SJCRH30 (cell line): Measurements from ENCODE around the gene TEX10. TPM values are rescaled to one million over a fixed set of nuclear protein-coding genes. Genes with fewer than 3 reads are reported as not detected.
"Not testable (repeated sequence)": the region's sequence is repeated elsewhere in the genome, so short reads cannot be mapped to it uniquely, and the experiment has no call there.

Source experiments
- DNase-seq, 2 experiments: peaks; one replicate each; pipeline ENCODE4 v3.0.0-alpha.2; 2015 to 2020
- H3K27ac ChIP-seq: fragments of 250-450 bp; sonication (Bioruptor Pico); 2 replicates; pipeline ENCODE4 v1.5.1; 2020; ENCODE audit warnings: mild to moderate bottlenecking, moderate library complexity
- H3K27me3 ChIP-seq: fragments of 250-450 bp; sonication (Bioruptor Pico); 2 replicates; pipeline ENCODE4 v1.5.1; 2020; ENCODE audit warnings: mild to moderate bottlenecking, moderate library complexity
- H3K36me3 ChIP-seq: fragments of 250-450 bp; sonication (Bioruptor Pico); 2 replicates; pipeline ENCODE4 v1.5.1; 2020; ENCODE audit warnings: mild to moderate bottlenecking, moderate library complexity
- H3K4me1 ChIP-seq: fragments of 250-450 bp; sonication (Bioruptor Pico); 2 replicates; pipeline ENCODE4 v1.5.1; 2020; ENCODE audit warnings: mild to moderate bottlenecking, moderate library complexity
- H3K4me3 ChIP-seq: fragments of 250-450 bp; sonication (Bioruptor Pico); 2 replicates; pipeline ENCODE4 v1.5.1; 2020; ENCODE audit warnings: mild to moderate bottlenecking, moderate library complexity
- H3K9me3 ChIP-seq: fragments of 250-450 bp; sonication (Bioruptor Pico); replicated peaks from 2 replicates; pipeline ENCODE4 v1.5.1; 2020; ENCODE audit warnings: mild to moderate bottlenecking, moderate library complexity
- total RNA-seq: library from RNA; depleted of rRNA; stranded (reverse); fragments of >200 nt; shearing (Covaris generic); gene quantifications from 2 replicates; pipeline ENCODE4 v1.2.3, GENCODE V29; 2014

TEX10 gene
- total RNA-seq, 1 experiment from 2014 or later, result 101 TPM

DNA sequence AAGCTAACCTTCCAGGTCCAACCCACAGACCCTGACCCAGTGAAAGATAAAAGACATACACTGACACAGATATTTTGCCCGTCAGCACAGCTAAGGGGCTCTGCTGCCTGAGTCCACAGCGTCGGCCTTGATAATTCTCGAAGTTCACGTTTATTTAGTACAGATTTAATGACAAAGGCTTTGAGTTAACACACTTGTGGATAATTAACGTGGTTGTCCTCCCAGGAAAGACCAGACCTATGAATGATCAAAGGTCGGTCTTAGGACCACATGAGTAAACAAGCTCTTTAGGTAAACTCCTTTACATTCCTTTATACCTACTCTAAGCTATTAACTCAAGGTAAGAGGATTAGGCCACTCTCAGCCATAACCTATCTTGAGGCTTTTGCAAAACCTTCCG lies 11.3 kb upstream of the TEX10 start:
- no peak for DNase-seq
- no peaks in the 10 kb centered on the region for H3K27me3 ChIP-seq
- H3K36me3 ChIP-seq, result no peaks in the 10 kb centered on the region
- no peak overlapping the region for H3K27ac ChIP-seq
- no peaks in the 10 kb centered on the region; the same call in 1 of the 2 replicates for H3K9me3 ChIP-seq
- H3K4me1 ChIP-seq, result no peaks in the 10 kb centered on the region
- H3K4me3 ChIP-seq, result no peak overlapping the region

DNA sequence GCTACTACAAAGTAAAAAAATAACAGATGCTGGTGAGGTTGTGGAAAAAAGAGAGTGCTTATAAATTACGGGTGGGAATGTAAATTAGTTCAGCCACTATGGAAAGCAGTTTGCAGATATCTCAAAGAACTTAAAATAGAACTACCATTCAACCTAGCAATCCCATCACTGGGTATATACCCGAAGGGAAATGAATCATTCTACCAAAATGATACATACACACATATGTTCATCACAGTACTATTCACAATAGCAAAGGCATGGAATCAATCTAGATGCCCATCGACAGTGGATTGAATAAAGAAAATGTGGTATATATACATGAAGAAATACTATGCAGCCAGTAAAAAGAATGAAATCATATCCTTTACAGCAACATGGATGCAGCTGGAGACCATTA lies 6.3 kb upstream of the TEX10 start:
- H3K4me3 ChIP-seq, result no peak overlapping the region
- H3K9me3 ChIP-seq, result no peaks in the 10 kb centered on the region; the same call in 1 of the 2 replicates
- no peaks in the 10 kb centered on the region for H3K36me3 ChIP-seq
- DNase-seq, result no peak
- H3K27me3 ChIP-seq, result no peaks in the 10 kb centered on the region
- H3K4me1 ChIP-seq, result no peaks in the 10 kb centered on the region
- H3K27ac ChIP-seq, result no peak overlapping the region

DNA sequence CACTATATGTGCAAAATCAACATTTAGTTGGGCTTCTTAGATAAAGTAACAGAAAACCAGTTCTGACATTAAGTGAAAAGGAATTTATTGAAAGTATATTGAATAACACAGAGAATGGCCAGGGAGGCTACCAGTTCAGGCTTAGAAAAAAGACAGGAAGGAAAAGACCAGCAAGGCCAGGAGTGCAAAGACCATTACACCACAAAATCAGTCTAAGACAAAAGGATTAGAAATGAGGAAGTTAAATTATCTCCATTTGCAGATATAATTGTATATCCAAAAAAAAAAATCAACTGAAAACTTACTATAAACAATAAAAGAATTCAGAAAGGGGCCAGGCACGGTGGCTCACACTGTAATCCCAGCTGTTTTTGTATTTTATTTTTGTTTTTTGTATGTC lies 4.8 kb upstream of the TEX10 start:
- no peak overlapping the region for H3K4me3 ChIP-seq
- no peak overlapping the region for H3K27ac ChIP-seq
- H3K27me3 ChIP-seq, result no peaks in the 10 kb centered on the region
- H3K9me3 ChIP-seq, result 0 out of 2 replicates have a peak, but pooled peaks cover 3% of the 10 kb centered on the region
- H3K36me3 ChIP-seq, result no peaks in the 10 kb centered on the region
- H3K4me1 ChIP-seq, result no peaks in the 10 kb centered on the region
- no peak for DNase-seq

DNA sequence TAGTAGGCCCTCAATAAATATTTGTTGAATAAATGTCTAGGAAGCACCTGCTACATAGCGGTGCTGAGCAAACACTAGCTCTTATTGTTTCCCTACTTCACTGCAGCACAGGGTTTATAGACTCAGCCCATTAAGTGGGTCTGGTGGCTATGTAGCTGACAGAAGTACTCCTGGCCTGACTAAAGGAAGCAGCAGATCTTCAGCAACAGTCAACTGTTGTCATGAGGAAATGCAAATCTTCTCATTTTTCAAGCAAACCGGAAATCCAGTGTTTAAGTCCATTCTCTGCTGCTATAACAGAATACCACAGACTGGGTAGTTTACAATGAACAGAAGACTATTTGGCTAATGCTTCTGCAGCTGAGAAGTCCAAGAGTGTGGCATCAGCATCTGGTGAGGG lies 2.8 kb upstream of the TEX10 start:
- 0 out of 2 replicates have a peak, but pooled peaks cover 3% of the 10 kb centered on the region for H3K9me3 ChIP-seq
- H3K36me3 ChIP-seq, result no peaks in the 10 kb centered on the region
- H3K4me3 ChIP-seq, result no peak overlapping the region
- H3K27me3 ChIP-seq, result no peaks in the 10 kb centered on the region
- no peak for DNase-seq
- no peak overlapping the region for H3K27ac ChIP-seq
- H3K4me1 ChIP-seq, result no peaks in the 10 kb centered on the region

DNA sequence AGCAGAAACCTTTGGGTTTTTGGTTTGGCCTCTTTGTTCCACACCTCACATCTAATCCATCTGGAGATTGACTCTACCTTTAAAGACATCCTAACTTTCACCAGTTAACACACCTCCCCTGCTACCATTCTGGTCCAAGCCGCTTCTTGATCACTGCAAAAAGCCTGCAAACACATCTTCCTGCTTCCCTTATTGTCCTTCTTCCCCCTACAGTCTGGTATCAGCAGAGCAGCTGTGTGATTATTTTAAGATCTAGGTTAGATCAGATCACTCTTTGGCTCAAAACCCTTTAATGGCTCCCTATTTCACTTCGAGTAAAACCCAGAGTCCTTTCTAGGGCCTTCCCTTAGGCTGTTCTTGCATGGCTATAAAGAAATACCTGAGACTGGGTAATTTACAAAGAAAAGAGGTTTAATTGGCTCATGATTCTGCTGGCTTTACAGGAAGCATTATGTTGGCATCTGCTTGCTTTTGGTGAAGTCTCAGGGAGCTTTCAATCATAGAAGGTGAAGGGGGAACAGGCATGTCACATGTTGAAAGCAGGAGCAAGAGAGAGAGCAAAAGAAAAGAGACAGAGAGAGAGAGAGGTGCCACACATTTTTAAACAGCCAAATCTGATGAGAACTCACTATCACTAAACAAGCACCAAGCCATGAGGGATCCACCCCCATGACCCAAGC lies 1.5 kb upstream of the TEX10 start:
- Histone ChIP-seq H3K4me3 (no peak overlapping the region), H3K9me3 (0 out of 2 replicates have a peak, but pooled peaks cover 3% of the 10 kb centered on the region), H3K4me1 (0 out of 2 replicates have a peak, but pooled peaks cover 2% of the 10 kb centered on the region), H3K36me3 (no peaks in the 10 kb centered on the region), H3K27ac (no peak overlapping the region), H3K27me3 (no peaks in the 10 kb centered on the region)
- DNase-seq, result peak in 1 of 2 experiments; percentile 13

DNA sequence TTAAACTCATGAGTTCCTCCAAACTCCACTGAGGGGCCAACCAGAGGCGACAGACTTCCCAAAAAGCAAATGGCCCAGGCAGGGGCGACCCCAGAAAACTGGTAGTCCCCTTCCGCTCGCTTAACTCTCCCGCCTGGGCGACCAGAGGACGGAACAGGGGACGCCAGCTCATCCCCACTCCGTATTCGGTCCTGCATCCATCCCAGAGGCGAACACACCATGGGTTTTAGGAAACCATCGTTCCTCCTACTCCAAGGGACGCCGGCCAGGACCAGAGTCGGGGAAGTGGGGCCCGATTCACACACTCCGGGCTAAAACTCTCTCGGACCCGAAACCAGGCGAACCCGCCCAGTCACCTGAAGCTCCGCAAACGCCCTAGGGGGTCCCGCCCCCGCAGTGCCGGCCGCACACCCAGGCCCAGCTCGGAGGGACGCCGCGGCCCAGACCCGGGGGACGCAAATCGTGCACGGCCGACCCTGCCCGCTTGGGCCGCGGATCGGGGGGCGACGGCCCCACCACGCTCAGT lies 478 bp downstream of the TEX10 start:
- Histone ChIP-seq H3K4me1 (0 out of 2 replicates have a peak, but pooled peaks cover 2% of the 10 kb centered on the region), H3K36me3 (peaks cover 3% of the 10 kb centered on the region; the same call in 1 of the 2 replicates), H3K4me3 (peak overlapping the region; percentile 96), H3K27me3 (no peaks in the 10 kb centered on the region), H3K9me3 (0 out of 2 replicates have a peak, but pooled peaks cover 3% of the 10 kb centered on the region), H3K27ac (peak overlapping the region; percentile 75)
- DNase-seq, result peak; percentile 60 to 65

DNA sequence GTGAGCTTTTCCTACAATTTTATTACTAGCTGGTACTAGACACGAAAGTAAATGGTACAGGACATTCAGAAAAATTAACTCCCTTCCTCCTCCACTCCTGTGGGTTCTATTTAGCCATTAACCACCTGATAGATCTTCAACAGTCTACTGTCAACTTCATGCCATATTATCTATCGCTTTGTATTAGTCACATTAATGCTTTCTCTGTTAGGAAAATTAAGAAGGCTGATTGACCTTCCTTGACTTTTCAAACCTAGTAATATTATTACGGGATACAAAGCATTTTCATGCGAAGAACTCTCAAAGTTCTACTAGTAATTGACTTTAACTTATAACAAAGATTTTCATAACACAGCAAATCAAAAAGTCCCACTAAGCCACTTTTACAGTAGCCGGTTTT lies 1.2 kb downstream of the TEX10 start:
- Histone ChIP-seq H3K4me1 (0 out of 2 replicates have a peak, but pooled peaks cover 2% of the 10 kb centered on the region), H3K27me3 (no peaks in the 10 kb centered on the region), H3K36me3 (peaks cover 9% of the 10 kb centered on the region), H3K4me3 (peak overlapping the region; percentile 96), H3K27ac (no peak overlapping the region; the same call in 1 of the 2 replicates), H3K9me3 (0 out of 2 replicates have a peak, but pooled peaks cover 3% of the 10 kb centered on the region)
- no peak for DNase-seq

DNA sequence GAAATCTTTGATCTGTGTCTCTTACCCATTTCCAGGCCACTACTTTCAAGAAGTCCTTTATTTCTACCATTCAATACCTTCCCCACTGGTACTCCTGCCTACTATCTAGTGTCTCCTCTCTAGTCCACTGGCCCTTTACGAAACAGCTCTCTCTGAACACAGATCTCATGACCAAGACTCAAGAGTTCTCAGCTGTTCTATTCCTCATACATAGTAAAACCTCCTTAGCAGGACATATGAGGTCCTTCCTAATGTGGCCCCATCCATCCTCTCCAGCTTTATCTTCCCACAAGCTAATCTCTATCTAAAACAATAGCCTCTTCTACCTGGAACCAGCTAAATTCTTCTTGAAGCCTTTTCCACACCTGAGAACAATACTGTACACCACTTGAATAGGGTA lies 2.6 kb downstream of the TEX10 start:
- Histone ChIP-seq H3K9me3 (0 out of 2 replicates have a peak, but pooled peaks cover 3% of the 10 kb centered on the region), H3K27ac (no peak overlapping the region), H3K4me3 (no peak overlapping the region), H3K27me3 (no peaks in the 10 kb centered on the region), H3K36me3 (peaks cover 22% of the 10 kb centered on the region), H3K4me1 (0 out of 2 replicates have a peak, but pooled peaks cover 2% of the 10 kb centered on the region)
- DNase-seq, result no peak

DNA sequence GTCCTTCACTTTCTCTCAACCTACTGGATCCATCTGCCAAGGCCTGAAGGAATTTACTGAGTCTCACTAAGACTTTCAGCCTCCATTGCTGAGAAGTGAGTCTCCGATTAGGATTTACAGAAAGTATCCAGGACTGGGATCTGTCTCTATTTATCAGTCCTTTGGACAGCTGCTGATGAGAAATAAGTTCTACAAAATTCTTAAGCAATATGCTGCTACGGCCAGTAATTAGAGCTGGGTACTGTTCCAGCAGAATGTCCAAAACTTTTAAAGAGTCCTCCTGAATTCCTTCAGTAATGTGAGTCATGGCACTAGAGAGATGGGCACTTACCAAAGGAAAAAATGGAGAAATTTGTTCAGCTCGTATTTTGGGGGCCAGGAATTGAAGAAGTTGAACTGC lies 5.9 kb downstream of the TEX10 start:
- no peaks in the 10 kb centered on the region for H3K9me3 ChIP-seq
- no peak for DNase-seq
- H3K36me3 ChIP-seq, result peaks cover 45% of the 10 kb centered on the region
- H3K4me1 ChIP-seq, result 0 out of 2 replicates have a peak, but pooled peaks cover 2% of the 10 kb centered on the region
- no peak overlapping the region for H3K27ac ChIP-seq
- H3K27me3 ChIP-seq, result no peaks in the 10 kb centered on the region
- H3K4me3 ChIP-seq, result no peak overlapping the region

DNA sequence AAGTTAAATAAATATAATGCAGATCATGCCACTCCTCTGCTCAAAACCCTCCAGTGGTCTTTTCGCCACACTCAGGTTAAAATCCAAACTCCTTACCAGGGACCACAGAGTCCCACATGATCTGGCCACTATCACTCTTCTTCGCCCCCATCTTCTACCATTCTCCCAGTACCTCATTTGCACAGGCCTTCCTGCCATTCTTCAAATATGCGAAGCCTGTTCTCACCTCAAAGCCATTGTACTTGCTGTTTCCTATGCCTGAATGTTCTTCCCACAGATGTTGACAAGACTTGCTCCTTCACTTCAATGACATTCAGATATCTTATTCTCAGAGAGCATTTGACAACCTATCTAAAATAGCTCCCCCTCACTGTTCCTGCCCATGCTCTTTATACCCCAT lies 10.9 kb downstream of the TEX10 start:
- H3K4me1 ChIP-seq, result no peaks in the 10 kb centered on the region
- no peaks in the 10 kb centered on the region for H3K9me3 ChIP-seq
- no peaks in the 10 kb centered on the region for H3K27me3 ChIP-seq
- H3K27ac ChIP-seq, result no peak overlapping the region
- no peak for DNase-seq
- H3K36me3 ChIP-seq, result peaks cover 71% of the 10 kb centered on the region
- no peak overlapping the region for H3K4me3 ChIP-seq

DNA sequence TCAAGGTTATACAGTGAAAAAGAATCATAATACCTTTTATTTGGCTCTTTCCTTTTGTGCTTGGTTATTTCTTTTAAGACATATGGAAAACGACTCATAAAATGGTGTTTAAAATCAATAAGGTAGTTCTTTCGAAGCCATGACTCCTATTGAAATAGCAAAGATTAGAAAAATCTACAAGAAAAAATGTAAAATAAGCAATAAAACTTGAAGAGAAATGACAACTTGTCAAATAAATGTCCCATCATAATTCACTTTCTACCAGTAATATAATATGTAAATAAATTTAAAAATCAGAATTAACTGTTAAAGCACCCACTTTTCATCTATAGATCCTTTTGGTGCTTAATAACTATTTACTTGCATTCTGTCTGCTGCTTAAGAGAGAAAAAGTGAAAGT lies 12.5 kb downstream of the TEX10 start:
- Histone ChIP-seq H3K4me3 (no peak overlapping the region), H3K27me3 (no peaks in the 10 kb centered on the region), H3K4me1 (no peaks in the 10 kb centered on the region), H3K9me3 (no peaks in the 10 kb centered on the region), H3K36me3 (peaks cover 67% of the 10 kb centered on the region), H3K27ac (no peak overlapping the region)
- no peak for DNase-seq

DNA sequence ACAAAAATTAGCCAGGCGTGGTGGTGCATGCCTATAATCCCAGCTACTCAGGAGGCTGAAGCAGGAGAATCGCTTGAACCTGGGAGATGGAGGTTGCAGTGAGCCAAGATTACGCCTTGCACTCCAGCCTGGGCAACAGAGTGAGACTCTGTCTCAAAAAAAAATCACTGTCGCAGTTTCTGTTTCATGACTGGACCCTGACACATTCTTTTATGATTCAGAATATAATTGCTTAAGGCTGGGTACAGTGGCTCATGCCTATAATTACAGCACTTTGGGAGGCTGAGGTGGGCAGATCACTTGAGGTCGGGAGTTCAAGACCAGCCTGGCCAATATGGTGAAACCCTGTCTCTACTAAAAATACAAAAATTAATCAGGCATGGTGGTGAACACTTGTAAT lies 14.0 kb downstream of the TEX10 start:
- not testable (repeated sequence) for H3K4me1 ChIP-seq, DNase-seq, H3K27me3 ChIP-seq, H3K9me3 ChIP-seq, H3K27ac ChIP-seq, H3K4me3 ChIP-seq
- H3K36me3 ChIP-seq, result peaks cover 56% of the 10 kb centered on the region

DNA sequence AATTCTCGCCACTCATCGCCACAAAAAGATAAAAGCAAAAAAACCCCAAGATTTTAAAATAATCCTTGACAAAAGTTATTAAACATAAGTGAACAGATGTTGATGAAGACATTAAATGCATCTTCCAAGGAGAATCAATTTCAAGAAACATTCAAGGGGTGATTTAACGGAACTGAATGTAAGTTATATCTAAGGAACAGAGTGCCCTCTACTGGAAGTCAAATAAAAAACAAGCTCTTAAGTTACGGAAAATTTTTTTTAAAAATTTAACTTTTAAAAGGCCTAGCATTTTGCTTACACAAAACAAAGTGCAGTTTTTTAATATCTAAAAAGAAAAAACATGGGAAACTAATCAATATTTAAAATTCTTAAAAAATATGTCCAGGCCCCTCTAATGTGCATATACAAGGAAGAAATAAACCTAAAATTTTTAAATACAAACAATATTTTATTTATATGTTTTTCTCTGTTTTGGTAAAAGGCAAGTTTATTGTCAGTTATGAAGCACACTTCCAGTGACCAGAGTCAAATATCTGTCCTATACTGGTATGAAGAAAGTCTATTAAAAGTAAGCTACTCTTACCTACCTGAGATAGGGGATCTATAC lies 28.0 kb downstream of the TEX10 start:
- no peaks in the 10 kb centered on the region for H3K4me1 ChIP-seq
- no peaks in the 10 kb centered on the region for H3K27me3 ChIP-seq
- H3K36me3 ChIP-seq, result peaks cover 83% of the 10 kb centered on the region
- H3K27ac ChIP-seq, result no peak overlapping the region
- H3K9me3 ChIP-seq, result no peaks in the 10 kb centered on the region
- H3K4me3 ChIP-seq, result no peak overlapping the region
- peak in 1 of 2 experiments; percentile 49 for DNase-seq

DNA sequence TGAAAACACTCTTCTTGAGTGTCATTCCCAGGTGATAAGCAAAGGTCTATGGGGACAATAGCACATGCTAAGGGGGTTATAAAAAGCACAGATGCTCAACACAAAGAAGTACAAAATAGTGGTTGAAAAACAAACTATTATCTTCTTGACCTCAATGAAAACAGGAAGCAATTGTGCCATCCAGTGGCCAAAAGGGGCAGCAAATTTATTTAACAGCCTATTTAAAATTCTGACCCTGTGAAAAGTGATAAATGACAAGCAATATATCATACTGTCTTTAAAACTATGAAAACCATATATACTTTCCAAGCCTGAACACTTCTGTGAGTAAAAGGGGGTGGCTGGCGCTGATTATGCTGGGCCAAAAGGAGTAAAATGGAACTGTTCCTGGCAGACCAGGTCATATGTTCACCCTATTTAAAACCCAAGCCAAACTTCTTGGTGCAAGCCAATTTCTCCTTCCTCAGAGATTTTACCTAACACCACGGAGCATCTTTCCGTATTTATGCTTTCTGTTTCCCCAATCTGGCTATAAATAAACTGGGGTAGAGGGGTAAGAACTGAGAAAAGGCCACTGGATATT lies 29.7 kb downstream of the TEX10 start:
- H3K36me3 ChIP-seq, result peaks cover 85% of the 10 kb centered on the region
- no peak overlapping the region for H3K27ac ChIP-seq
- DNase-seq, result peak; percentile 40 to 67
- no peak overlapping the region for H3K4me3 ChIP-seq
- H3K4me1 ChIP-seq, result no peaks in the 10 kb centered on the region
- no peaks in the 10 kb centered on the region for H3K9me3 ChIP-seq
- H3K27me3 ChIP-seq, result no peaks in the 10 kb centered on the region

DNA sequence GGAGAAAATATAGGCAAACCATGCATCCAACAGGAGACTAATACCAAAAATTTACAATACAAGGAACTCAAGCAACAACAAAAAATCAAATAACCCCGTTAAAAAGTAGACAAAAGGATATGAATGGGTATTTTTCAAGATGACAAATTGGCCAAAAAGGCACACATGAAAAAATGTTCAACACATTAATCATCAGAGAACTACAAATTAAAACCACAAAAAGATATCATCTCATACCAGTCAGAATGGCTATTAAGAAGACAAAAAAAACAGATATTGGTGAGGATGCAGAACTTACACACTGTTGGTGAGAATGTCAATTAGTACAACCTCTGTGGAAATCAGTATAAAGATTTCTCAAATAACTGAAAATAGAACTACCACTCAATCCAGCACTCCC lies 35.0 kb downstream of the TEX10 start:
- Histone ChIP-seq H3K9me3 (no peaks in the 10 kb centered on the region), H3K27me3 (no peaks in the 10 kb centered on the region), H3K4me3 (no peak overlapping the region), H3K36me3 (peaks cover 87% of the 10 kb centered on the region), H3K27ac (no peak overlapping the region), H3K4me1 (no peaks in the 10 kb centered on the region)
- no peak for DNase-seq
